DMS79 (cell line): ENCODE measurements around the gene ZCCHC8.
A peak's percentile ranks its signal among the peaks of the same experiment; 100 is the strongest.
"Not testable (repeated sequence)": the region's sequence is repeated elsewhere in the genome, so short reads cannot be mapped to it uniquely, and the experiment has no call there.

Experiments used
- DNase-seq: peaks from one replicate; lab custom pipeline; 2025; lab: John Stamatoyannopoulos, UW

Gene ZCCHC8

GRCh38 chr12:122508163-122508562, 7.4 kb upstream of the ZCCHC8 start:
- no peak for DNase-seq

- DNase-seq, result no peak
Measured at GRCh38 chr12:122506393-122506938, 5.7 kb upstream of the ZCCHC8 start.

- no peak for DNase-seq
Measured at GRCh38 chr12:122505419-122506051, 4.8 kb upstream of the ZCCHC8 start.

- DNase-seq, result no peak
Measured at GRCh38 chr12:122503783-122504590, 3.3 kb upstream of the ZCCHC8 start.

GRCh38 chr12:122503147-122503751, 2.5 kb upstream of the ZCCHC8 start:
- no peak for DNase-seq

- DNase-seq, result no peak
Measured at GRCh38 chr12:122501489-122501989, 807 bp upstream of the ZCCHC8 start.

GRCh38 chr12:122499991-122500684, 594 bp downstream of the ZCCHC8 start:
- DNase-seq, result peak; percentile 61

GRCh38 chr12:122495258-122495657, 5.5 kb downstream of the ZCCHC8 start:
- DNase-seq, result no peak

GRCh38 chr12:122493222-122493621, 7.5 kb downstream of the ZCCHC8 start:
- DNase-seq, result not testable (repeated sequence)

GRCh38 chr12:122491991-122492390, 8.7 kb downstream of the ZCCHC8 start:
- DNase-seq, result no peak

- no peak for DNase-seq
Measured at GRCh38 chr12:122489038-122489437, 11.7 kb downstream of the ZCCHC8 start.

GRCh38 chr12:122487807-122488206, 12.9 kb downstream of the ZCCHC8 start:
- DNase-seq, result not testable (repeated sequence)

GRCh38 chr12:122486805-122487426, 13.8 kb downstream of the ZCCHC8 start:
- DNase-seq, result no peak

- DNase-seq, result not testable (repeated sequence)
Measured at GRCh38 chr12:122486360-122486759, 14.4 kb downstream of the ZCCHC8 start.

- not testable (repeated sequence) for DNase-seq
Measured at GRCh38 chr12:122484385-122484784, 16.3 kb downstream of the ZCCHC8 start.

- no peak for DNase-seq
Measured at GRCh38 chr12:122483969-122484368, 16.8 kb downstream of the ZCCHC8 start.

GRCh38 chr12:122481861-122482260, 18.9 kb downstream of the ZCCHC8 start:
- DNase-seq, result no peak

GRCh38 chr12:122480753-122481152, 20.0 kb downstream of the ZCCHC8 start:
- no peak for DNase-seq

GRCh38 chr12:122474324-122474716, 26.4 kb downstream of the ZCCHC8 start:
- no peak for DNase-seq

GRCh38 chr12:122473543-122474323, 27.0 kb downstream of the ZCCHC8 start:
- no peak for DNase-seq
